Stomach (tissue), 4 donors: ENCODE data around the gene CCDC183.

Source experiments
- CTCF ChIP-seq, 7 experiments: fragments of 450-650 bp in 4 of 7; fragments of 200-600 bp in 3 of 7; sonication (generic) in 3 of 7; IDR thresholded peaks; one replicate each; pipeline ENCODE4 v1.5.1; 2016 to 2019; ENCODE audit warnings: antibody characterized with exemption in 7 of 7, control low read depth in 2 of 7, mild to moderate bottlenecking in 1 of 7
- EP300 ChIP-seq: sonication (generic); formaldehyde crosslinking; IDR thresholded peaks from one replicate; pipeline ENCODE4 v1.6.1; 2017; ENCODE audit warnings: antibody characterized with exemption
- POLR2A ChIP-seq, 4 donors: fragments of 450-650 bp; IDR thresholded peaks; one replicate each; pipeline ENCODE4 v1.6.1; 2016; ENCODE audit warnings: antibody characterized with exemption in 4 of 4, control low read depth in 2 of 4, mild to moderate bottlenecking in 1 of 4, moderate library complexity in 1 of 4
- POLR2AphosphoS5 ChIP-seq, 3 donors: sonication (generic); formaldehyde crosslinking; IDR thresholded peaks; one replicate each; pipeline ENCODE4 v1.6.1; 2016; ENCODE audit warnings: antibody characterized with exemption in 3 of 3

GRCh38 chr9:136762221-136762691, 33.9 kb upstream of the CCDC183 start:
- no peak for TF ChIP-seq CTCF (IDR thresholded peaks at IDR 0.05)
- TF ChIP-seq POLR2AphosphoS5 (IDR thresholded peaks at IDR 0.05), result no peak
- no peak for TF ChIP-seq EP300
- TF ChIP-seq POLR2A (IDR thresholded peaks at IDR 0.05), result no peak
